Measurements from ENCODE around the gene CAVIN1.
A peak's percentile ranks its signal among the peaks of the same experiment; 100 is the strongest.

CAVIN1 gene

GRCh38 chr17:42388381-42389134 lies 34.5 kb downstream of the CAVIN1 start, which contains the start of gene STAT3 (continued):
- peak; percentile 91 for TF ChIP-seq TSHZ1 (tag by site-specific recombination; IDR thresholded peaks at IDR 0.05; ENCODE audit: borderline replicate concordance)
- peak; percentile 99 for TF ChIP-seq ZNF660 (tag by site-specific recombination; IDR thresholded peaks at IDR 0.05)
- peak; percentile 47; the same call in 1 of the 2 replicates for TF ChIP-seq ZNF280D (tag by site-specific recombination; IDR thresholded peaks at IDR 0.05)
- peak; percentile 52 for TF ChIP-seq ZNF529 (tag by site-specific recombination; IDR thresholded peaks at IDR 0.05; ENCODE audit: insufficient replicate concordance)
- peak; percentile 76; the same call in 1 of the 2 replicates for TF ChIP-seq ELK4 (IDR thresholded peaks at IDR 0.05; ENCODE audit: borderline replicate concordance, low read depth, low read length)
- no peak for TF ChIP-seq ZFP41 (tag by site-specific recombination; IDR thresholded peaks at IDR 0.05; ENCODE audit: borderline replicate concordance)
- peak; percentile 93 for TF ChIP-seq ZNF580 (tag by site-specific recombination; IDR thresholded peaks at IDR 0.05)
- peak; percentile 97; the same call in 1 of the 2 replicates for TF ChIP-seq ZNF335 (tag by site-specific recombination; conservative IDR thresholded peaks at IDR 0.05)
- peak; percentile 98 for TF ChIP-seq ZSCAN18 (tag by site-specific recombination; IDR thresholded peaks at IDR 0.05)
- peak; percentile 98 for TF ChIP-seq SP7 (tag by site-specific recombination; IDR thresholded peaks at IDR 0.05)
- peak; percentile 56; the same call in 1 of the 2 replicates for TF ChIP-seq ZNF10 (tag by site-specific recombination; IDR thresholded peaks at IDR 0.05)
- peak; percentile 86; the same call in 1 of the 2 replicates for TF ChIP-seq ZNF610 (tag by site-specific recombination; IDR thresholded peaks at IDR 0.05; ENCODE audit: borderline replicate concordance)
- TF ChIP-seq SP3 (tag by site-specific recombination; IDR thresholded peaks at IDR 0.05), result peak; percentile 96
- no peak for TF ChIP-seq ZNF121 (tag by site-specific recombination; IDR thresholded peaks at IDR 0.05)
- TF ChIP-seq ZBTB1 (tag by site-specific recombination; IDR thresholded peaks at IDR 0.05), result peak; percentile 61; the same call in 1 of the 2 replicates
- TF ChIP-seq ZNF639 (tag by site-specific recombination; IDR thresholded peaks at IDR 0.05), result peak; percentile 99
- peak; percentile 92 for TF ChIP-seq ZBTB17 (tag by site-specific recombination; IDR thresholded peaks at IDR 0.05)
- peak; percentile 93 for TF ChIP-seq KLF16 (tag by site-specific recombination; IDR thresholded peaks at IDR 0.05)
- TF ChIP-seq ZNF391 (tag by site-specific recombination; IDR thresholded peaks at IDR 0.05; ENCODE audit: borderline replicate concordance, low read depth), result peak; percentile 98
- peak; percentile 84 for TF ChIP-seq KLF1 (tag by site-specific recombination; IDR thresholded peaks at IDR 0.05)
- peak; percentile 94 for TF ChIP-seq ZSCAN30 (tag by site-specific recombination; IDR thresholded peaks at IDR 0.05)
- no peak for TF ChIP-seq ZNF664 (tag by site-specific recombination; IDR thresholded peaks at IDR 0.05)
- no peak for TF ChIP-seq ZNF776 (tag by site-specific recombination; IDR thresholded peaks at IDR 0.05; ENCODE audit: borderline replicate concordance)
- TF ChIP-seq ZBTB44 (tag by site-specific recombination; IDR thresholded peaks at IDR 0.05), result peak; percentile 81

Data from HEK293 (cell line).